Pancreas (tissue), 10 donors: ENCODE results near the gene MED13. TPM values are rescaled to one million over a fixed set of nuclear protein-coding genes. Genes with fewer than 3 reads are reported as not detected.

Experiments used
- ATAC-seq, 4 donors: fragments of 200-7000 bp; cut with Tn5 transposase; one replicate each; pipeline versions ENCODE4 v1.8.0 to v1.9.1; 2020; ENCODE audit warnings: mild to moderate bottlenecking in 4 of 4, moderate library complexity in 4 of 4
- DNase-seq, 6 donors: peaks; one replicate each; pipeline ENCODE4 v3.0.0-alpha.2; 2020
- FAIRE-seq: peaks from 2 replicates; lab custom pipeline; 2012; peaks lifted over from hg19 to GRCh38; lab: Jason Lieb, UNC
- H3K27ac ChIP-seq, 4 donors: fragments of 200-600 bp; sonication (generic); 1 replicate in 3 of 4; 2 replicates in 1 of 4; pipeline versions ENCODE4 v1.5.0 to v1.8.0; 2020
- H3K27me3 ChIP-seq, 4 donors: fragments of 200-600 bp; one replicate each; pipeline ENCODE4 v1.8.0; 2021
- H3K36me3 ChIP-seq, 3 donors: fragments of 200-600 bp; sonication (generic) in 1 of 3; one replicate each; pipeline versions ENCODE4 v1.5.0 to v1.8.0; 2020 to 2021
- H3K4me1 ChIP-seq, 3 donors: fragments of 200-600 bp; one replicate each; pipeline ENCODE4 v1.8.0; 2021
- H3K4me3 ChIP-seq, 4 donors: fragments of 200-600 bp; sonication (generic) in 2 of 4; one replicate each; pipeline versions ENCODE4 v1.5.0 to v1.8.0; 2020 to 2021
- H3K9me3 ChIP-seq, 4 donors: fragments of 200-600 bp; one replicate each; pipeline ENCODE4 v1.8.0; 2021
- WGBS, 2 donors: extraction: QIAGEN DNeasy Blood & Tissue Kit; methylation state at CpG; one replicate each; pipeline ENCODE4 v1.1.7; 2013; 5-methylcytosine and 5-hydroxymethylcytosine counted together
- intact Hi-C, 3 donors: fragments of 100-400 bp; cut with DNase I; formaldehyde crosslinking; loops; one replicate each; pipeline versions ENCODE4 v1.11.1 to v1.14.2; 2022
- polyA plus RNA-seq, 2 donors: library from polyadenylated mRNA; stranded (reverse); fragments of 200-250 nt; gene quantifications; one replicate each; pipeline ENCODE4 v1.2.3, GENCODE V29; 2013
- total RNA-seq, 6 donors: library from RNA; stranded (reverse); fragmentation: NEBNext Ultra II Directional in 4 of 6; extraction: Animal tissue kit (Norgen Biotek cat#: 25700) in 4 of 6; gene quantifications; one replicate each; pipeline versions ENCODE4 v1.2.1 to v1.2.4, GENCODE V29; 2021 to 2023
- TF ChIP-seq, protein P1 (sequence below), 4 donors: fragments of 200-600 bp; sonication (generic) in 3 of 4; IDR thresholded peaks; one replicate each; pipeline versions ENCODE4 v1.5.0 to v1.8.0; 2021; ENCODE audit warnings: antibody characterized with exemption in 4 of 4
- donor health status: healthy with polysubstance abuse.
- donor health status: DM: no; HTN: no; CAD: no; lungs with moderate emphysema.
- donor health status: DM: no; HTN: no; CAD: no.
- donor health status: control.
- donor health status: control.
- donor health status: Bipolar disorder and iron deficiency.
- donor health status: DM: yes; HTN: yes; CAD: no.
- donor health status: DM: no; HTN: no; CAD: no.
- donor health status: DM: no; HTN: no; CAD: no.
- donor health status: DM: yes; HTN: yes; CAD: no.

The MED13 gene
- total and polyA plus RNA-seq, 8 donors, result 5.0 to 39.8 (median 27.6) TPM

DNA sequence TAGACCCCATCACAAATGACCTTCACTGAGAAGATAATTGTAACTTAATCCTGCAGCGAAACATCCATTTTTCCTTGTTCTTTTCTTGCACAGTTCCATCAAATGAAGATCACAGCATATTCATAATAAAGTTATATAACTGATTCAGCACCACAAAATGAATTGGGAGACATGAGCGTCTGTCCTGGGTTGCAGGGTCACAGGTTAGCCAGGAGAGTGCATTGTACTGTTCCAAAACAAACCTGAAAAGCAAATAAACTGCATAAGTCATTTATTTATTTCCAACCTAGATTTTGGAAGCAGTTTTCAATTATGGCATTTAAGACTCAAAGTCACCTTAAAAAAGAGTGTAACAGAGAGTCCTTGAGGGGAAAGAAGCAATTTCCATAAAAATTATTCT lies 118.7 kb downstream of the MED13 start:
- no peak for FAIRE-seq
- H3K4me3 ChIP-seq, result no peak overlapping the region
- H3K27me3 ChIP-seq, result no peaks in the 10 kb centered on the region
- 42 to 49% methylated on average over 2 of the region's 2 CpGs for WGBS, 2 donors
- intact Hi-C loops, result no loop called here
- H3K9me3 ChIP-seq, result no peaks in the 10 kb centered on the region
- DNase-seq, result no peak
- TF ChIP-seq, protein P1, sequence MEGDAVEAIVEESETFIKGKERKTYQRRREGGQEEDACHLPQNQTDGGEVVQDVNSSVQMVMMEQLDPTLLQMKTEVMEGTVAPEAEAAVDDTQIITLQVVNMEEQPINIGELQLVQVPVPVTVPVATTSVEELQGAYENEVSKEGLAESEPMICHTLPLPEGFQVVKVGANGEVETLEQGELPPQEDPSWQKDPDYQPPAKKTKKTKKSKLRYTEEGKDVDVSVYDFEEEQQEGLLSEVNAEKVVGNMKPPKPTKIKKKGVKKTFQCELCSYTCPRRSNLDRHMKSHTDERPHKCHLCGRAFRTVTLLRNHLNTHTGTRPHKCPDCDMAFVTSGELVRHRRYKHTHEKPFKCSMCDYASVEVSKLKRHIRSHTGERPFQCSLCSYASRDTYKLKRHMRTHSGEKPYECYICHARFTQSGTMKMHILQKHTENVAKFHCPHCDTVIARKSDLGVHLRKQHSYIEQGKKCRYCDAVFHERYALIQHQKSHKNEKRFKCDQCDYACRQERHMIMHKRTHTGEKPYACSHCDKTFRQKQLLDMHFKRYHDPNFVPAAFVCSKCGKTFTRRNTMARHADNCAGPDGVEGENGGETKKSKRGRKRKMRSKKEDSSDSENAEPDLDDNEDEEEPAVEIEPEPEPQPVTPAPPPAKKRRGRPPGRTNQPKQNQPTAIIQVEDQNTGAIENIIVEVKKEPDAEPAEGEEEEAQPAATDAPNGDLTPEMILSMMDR (IDR thresholded peaks at IDR 0.05), result no peak
- peaks cover 0 to 10% (median 8%) of the 10 kb centered on the region in 3 donors for H3K4me1 ChIP-seq
- peaks cover 3 to 49% (median 21%) of the 10 kb centered on the region in 3 donors for H3K36me3 ChIP-seq
- peak in 2 of 4 donors; percentile 55 to 66 for ATAC-seq
- H3K27ac ChIP-seq, result no peak overlapping the region

DNA sequence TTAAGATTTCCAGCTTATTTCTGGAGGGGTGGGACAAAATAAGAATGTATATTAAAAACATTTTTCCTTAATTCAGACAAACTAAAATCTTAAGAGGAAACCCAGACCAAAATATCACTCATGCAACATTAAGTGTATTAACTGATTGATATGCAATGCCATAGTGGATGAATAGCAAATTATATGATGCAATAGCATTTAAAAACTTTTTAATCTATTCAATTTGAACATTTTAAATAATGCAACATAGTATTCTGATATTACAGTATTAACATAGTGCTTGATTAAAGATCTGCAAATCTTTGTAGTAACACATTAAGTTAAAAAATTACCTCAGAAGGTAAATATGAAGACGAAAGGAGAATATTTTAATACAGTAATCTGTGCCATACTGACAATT lies 122.0 kb downstream of the MED13 start:
- peaks cover 0 to 10% (median 8%) of the 10 kb centered on the region in 3 donors for H3K4me1 ChIP-seq
- WGBS, 2 donors, result 41% methylated on average over 1 of the region's 1 CpG
- H3K36me3 ChIP-seq, result peaks cover 0 to 17% (median 5%) of the 10 kb centered on the region in 3 donors
- DNase-seq (no peak), ATAC-seq (no peak), FAIRE-seq (no peak)
- TF ChIP-seq, protein P1 (IDR thresholded peaks at IDR 0.05), result no peak
- intact Hi-C loops, result no loop called here
- no peak overlapping the region for H3K27ac ChIP-seq
- no peak overlapping the region for H3K4me3 ChIP-seq
- no peaks in the 10 kb centered on the region for H3K9me3 ChIP-seq
- no peaks in the 10 kb centered on the region for H3K27me3 ChIP-seq

DNA sequence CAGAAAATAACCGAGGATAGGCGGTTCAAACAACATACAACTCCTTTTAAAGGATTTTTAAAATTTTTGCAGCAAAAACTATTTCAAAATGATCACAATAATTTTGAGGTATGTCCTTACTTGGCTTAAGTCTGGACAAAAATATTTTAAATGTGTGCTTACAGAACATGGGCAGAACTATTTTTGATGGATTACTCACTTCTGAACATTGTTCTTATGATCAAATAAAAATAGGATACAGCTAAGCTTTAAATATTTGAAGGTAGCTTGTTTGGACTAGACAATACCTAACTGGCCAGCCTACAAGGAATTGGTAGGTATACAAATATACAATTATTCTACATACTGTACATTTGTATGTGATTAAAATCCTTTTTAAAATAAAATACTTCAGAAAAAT lies 123.0 kb downstream of the MED13 start:
- Histone ChIP-seq H3K27me3 (no peaks in the 10 kb centered on the region), H3K9me3 (no peaks in the 10 kb centered on the region), H3K4me3 (no peak overlapping the region), H3K27ac (no peak overlapping the region), H3K36me3 (peaks cover 0 to 12% (median 5%) of the 10 kb centered on the region in 3 donors), H3K4me1 (peaks cover 0 to 10% (median 8%) of the 10 kb centered on the region in 3 donors)
- DNase-seq (no peak), ATAC-seq (no peak), FAIRE-seq (no peak)
- TF ChIP-seq, protein P1 (IDR thresholded peaks at IDR 0.05), result no peak
- intact Hi-C loops, result no loop called here
- WGBS, 2 donors, result 92 to 99% methylated on average over 2 of the region's 2 CpGs

DNA sequence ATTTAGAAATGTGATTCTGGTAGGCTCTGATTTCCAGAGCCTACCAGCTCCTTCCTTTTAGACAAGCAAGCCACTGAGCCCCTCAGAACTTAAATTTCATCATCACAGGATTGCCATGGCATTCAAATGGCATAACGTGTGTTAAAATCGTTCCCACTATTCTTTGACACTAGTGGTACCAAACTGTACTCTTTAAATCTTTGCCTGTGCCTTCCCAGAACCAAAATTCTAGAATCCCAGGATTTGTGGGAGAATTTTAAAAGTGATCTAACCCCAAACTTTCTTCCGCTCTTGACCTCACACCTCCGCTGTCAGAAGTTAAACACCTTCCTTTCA lies 137.0 kb downstream of the MED13 start:
- no peak for FAIRE-seq
- TF ChIP-seq, protein P1 (IDR thresholded peaks at IDR 0.05), result no peak
- Histone ChIP-seq H3K4me1 (peaks cover 0 to 7% (median 4%) of the 10 kb centered on the region in 3 donors), H3K36me3 (peaks cover 0 to 6% (median 3%) of the 10 kb centered on the region in 3 donors), H3K27ac (peak overlapping the region in 3 of 4 donors; percentile 60 to 80 (median 71)), H3K9me3 (no peaks in the 10 kb centered on the region), H3K27me3 (no peaks in the 10 kb centered on the region), H3K4me3 (peak overlapping the region; percentile 47 to 79 (median 68))
- WGBS, 2 donors, result 44 to 45% methylated on average over 4 of the region's 4 CpGs
- ATAC-seq, result no peak
- DNase-seq, result no peak
- intact Hi-C loops, result loop anchor here in 1 of 3 donors (10.0 kb wide), 1 partner anchor 57 kb away; no protein-coding TSS in a partner anchor
